Mucosa of gallbladder (tissue), 1 donor: Measurements from ENCODE around the gene DUSP21. TPM values are rescaled to one million over a fixed set of nuclear protein-coding genes. Genes with fewer than 3 reads are reported as not detected.
"Not testable (repeated sequence)": the region's sequence is repeated elsewhere in the genome, so short reads cannot be mapped to it uniquely, and the experiment has no call there.

Source experiments
- DNase-seq: peaks from one replicate; pipeline ENCODE4 v3.0.0-alpha.2; 2020; ENCODE audit warnings: low spot score
- total RNA-seq: library from RNA; stranded (reverse); gene quantifications from one replicate; pipeline ENCODE4 v1.2.1, GENCODE V29; 2021
- donor health status: DM: no; HTN: no; CAD: no.

DUSP21 gene
- not detected for total RNA-seq

DNA sequence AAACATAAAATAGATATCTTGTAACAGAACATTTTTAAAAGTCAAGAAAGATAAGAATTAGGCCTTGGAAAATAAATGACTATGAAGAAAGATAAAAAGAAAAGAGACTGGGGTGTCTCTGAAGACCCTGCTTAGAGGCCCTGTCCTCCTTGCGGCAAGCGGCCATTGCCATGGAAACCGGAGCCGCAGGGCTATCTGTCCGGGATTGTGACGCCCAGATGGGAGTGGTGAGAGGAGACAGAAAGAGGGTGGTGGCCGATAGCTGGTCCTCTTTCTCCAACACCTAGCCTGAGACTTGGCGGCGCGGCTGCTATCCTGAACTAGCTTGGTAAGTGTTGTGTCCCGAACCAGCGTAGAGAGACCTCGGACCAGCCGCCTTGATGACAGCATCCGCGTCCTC is at the start of gene DUSP21:
DUSP21 (plus strand) TSS at position 269 of the 400 bp plus-strand sequence; CDS start at position 381, 112 bp downstream.
- no peak for DNase-seq

DNA sequence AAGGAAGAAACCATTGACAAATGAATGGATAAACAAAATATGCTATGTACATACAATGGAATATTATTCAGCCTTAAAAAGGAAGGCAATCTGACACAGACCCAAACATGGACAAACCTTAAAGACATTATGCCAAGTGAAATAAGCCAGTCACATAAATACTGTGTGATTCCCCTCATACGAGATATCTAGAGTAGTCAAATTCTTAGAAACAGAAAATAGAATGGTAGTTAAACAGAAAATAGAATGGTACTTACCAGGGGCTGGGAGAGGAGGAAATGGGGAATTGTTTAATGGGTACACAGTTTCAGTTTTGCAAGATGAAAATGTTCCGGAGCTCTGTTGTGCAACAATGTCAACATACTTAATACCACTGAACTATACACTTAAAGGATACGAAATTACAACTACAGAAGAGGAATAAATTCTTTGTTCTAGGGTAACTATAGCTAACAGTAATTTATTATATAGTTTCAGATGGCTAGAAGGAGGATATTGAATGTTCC is 47.8 kb upstream of the DUSP21 start:
- no peak for DNase-seq

DNA sequence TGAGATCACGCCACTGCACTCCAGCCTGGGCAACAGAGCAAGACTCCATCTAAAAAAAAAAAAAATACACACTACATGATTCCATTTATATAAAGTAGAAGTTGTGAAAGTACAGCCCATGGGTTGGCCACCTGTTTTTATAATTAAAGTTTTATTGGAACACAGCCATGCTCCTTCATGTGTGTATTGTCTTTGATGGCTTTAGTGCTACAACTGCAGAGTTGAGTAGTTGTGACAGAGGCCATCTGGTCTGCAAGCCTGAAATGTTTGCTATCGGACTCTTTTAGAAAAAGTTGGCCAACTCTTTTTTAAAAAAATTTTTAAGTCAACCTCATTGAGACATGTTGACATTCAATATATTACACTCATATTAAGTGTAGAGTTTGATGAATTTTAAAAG is 41.2 kb upstream of the DUSP21 start:
- DNase-seq = no peak

DNA sequence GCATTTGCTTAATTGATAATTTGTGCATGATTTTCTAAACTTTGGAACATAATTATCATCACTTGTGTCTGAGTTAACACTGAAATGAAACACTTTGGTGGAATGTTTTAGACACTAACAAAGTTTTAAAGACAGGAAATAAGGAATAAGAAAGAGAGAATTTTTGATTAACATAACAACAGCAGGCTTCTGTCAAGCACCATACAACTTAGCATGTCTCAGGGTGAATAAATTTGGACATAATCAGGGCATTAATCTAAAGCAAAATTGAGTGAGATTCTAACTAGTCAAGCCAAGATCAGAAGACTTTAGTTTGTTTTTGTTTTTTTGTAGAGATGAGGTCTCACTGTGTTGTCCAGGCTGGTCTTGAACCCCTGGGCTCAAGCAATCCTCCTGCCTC is 28.1 kb upstream of the DUSP21 start:
- DNase-seq = no peak

DNA sequence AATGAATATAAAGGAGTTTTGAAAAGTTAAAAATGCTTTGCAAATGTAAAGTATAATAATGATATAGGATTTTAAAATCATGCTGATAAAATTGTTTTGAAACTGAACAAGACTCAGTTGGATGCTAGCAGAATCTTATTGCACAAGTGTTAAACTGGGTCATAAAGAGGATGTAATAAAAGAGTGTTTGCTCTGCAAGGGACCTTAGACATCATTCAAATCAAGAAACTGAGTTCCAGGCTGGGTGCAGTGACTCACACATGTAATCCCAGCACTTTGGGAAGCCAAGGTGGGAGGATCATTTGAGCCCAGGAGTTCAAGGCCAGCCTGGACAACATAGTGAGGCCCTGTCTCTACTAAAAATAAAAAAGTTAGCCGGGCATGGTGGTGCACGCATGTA is 27.5 kb upstream of the DUSP21 start:
- DNase-seq = no peak

DNA sequence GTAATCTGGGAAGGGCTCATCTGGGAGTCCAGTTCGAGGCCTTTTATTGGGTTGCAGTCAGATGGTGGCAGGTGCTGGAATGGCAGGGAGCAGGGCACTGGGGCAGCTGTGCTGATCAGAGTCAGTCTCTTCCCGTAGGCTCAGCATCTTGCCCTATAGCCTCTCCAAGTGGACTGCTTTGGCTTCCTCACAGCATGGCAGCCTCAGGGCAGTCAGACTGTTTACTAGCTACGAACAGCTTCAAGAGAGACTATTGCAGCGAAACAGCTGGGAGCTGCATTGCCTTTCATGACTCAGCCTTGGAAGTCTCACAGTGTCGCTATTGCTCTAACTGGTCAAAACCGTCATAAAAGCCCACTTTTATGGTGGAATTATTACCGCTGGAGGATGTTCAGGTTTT is 26.8 kb upstream of the DUSP21 start:
- no peak for DNase-seq

DNA sequence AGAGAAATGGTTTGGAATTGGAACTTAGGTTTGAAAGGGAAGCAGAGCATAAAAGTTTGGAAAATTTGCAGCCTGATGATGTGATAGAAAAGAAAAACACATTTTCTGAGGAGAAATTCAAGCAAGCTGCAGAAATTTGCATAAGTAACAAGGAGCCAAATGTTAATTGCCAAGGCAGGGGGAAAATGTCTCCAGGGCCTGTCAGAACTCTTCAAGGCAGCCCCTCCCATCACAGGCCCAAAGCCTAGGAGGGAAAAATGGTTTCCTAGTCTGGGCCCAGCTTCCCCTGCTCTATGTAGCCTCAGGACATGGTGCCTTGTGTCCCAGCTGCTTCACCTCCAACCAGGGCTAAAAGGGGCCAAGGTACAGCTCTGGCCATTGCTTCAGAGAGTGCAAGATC is 21.2 kb upstream of the DUSP21 start:
- no peak for DNase-seq

DNA sequence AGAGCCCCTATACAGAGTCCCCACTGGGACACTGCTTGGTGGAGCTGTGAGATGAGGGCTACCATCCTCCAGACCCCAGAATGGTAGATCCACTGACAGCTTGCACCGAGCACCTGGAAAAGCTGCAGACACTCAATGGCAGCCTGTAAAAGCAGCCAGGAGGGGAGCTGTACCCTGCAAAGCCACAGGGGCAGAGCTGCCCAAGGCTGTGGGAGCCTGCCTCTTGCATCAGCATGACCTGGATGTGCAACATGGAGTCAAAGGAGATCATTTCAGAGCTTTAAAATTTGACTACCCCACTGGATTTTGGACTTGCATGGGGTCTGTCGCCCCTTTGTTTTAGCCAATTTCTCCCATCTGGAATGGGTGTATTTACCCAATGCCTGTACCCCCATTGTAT is 20.6 kb upstream of the DUSP21 start:
- not testable (repeated sequence) for DNase-seq

DNA sequence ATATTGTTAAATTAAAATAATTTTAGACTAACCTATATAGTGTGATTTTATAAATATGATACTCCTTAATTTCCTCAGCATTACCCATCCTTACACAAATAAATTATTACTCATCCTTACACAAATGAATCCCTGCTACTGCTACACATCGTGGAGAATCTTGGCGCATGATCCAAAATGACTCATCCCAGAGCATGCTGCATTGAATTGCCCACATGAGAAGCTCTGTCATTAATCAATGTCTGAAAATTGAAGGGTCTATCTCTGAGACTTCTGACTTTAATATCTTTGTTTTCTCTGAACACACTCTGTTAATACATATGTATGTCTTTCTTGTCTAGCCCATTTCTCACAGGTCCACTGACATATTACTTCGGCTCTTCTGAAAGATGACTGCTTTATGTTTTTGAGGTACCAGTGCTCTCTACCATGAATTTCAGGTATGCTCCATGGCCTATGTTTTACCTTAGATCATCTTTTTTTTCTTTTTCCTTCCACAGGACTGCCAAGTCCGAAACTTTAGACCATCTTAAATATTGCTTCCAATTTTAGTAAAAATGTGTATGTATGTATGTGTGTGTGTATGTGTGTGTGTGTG is 15.7 kb upstream of the DUSP21 start:
- DNase-seq = peak; percentile 14

DNA sequence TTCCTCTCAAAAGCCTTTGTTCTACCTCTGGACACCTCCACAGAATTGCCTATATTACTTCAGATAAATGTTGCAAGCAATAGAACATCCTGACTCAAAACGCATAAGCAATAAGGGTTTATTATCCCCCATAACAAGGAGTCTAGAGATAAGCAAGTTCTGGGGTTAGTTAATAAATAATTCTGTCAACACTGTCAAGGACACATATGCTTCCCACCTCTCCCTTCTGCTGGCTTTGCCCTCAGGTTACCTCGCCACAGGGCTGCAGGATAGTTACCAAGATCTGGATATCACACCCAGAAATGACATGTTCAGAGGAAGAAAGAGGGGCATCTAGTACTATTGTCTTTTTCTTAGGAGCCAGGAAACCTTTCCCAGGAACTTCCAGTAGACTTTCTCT is 14.0 kb upstream of the DUSP21 start:
- no peak for DNase-seq

DNA sequence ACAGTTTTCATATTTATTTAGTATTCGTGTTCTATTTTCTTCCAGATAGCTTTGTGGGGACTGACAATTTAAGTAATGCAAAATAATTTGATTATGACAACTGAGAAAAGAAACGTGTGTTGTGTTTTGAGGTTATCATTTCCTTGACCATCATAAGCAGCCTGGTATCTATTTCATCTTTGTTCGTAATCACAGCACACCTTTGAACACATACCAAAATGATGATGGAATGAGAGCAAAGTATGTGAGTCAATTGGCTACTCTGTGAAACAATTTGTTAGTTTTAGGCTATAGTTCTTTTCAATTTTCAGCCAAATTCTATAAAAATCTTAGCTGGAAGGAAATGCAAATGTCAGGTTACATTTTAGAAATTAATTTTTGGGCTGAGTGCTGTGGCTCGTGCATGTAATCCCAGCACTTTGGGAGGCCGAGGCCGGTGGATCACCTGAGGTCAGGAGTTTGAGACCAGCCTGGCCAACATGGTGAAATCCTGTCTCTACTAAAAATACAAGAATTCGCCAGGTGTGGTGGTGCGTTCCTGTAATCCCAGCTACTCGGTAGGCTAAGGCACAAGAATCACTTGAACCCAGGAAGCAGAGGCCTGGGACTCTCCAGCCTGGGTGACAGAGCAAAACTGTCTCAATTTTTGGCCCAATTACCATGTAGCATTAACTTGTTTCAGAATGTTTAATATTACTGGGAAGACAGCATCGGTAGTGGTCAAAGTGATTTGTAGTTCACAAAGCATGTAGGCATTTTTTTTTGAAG is 1.1 kb upstream of the DUSP21 start:
- DNase-seq = no peak

DNA sequence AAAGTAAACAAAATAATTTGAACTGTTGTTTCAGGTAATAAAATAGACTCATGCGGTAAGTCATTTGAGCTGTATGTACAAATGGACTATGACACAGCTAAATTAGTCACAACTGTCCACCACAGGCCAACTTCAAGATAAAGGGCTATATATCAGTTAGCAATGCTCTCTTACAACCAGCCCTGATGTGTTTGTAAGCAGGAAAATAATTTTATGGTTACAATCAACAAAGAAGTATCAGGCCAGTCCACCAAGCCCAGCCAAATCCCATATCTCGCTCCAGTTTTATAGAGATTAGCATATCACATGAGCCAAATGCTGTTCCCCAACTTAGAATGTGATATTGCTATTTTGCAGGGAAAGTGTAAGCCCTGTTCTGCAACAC is 511 bp upstream of the DUSP21 start:
- no peak for DNase-seq

DNA sequence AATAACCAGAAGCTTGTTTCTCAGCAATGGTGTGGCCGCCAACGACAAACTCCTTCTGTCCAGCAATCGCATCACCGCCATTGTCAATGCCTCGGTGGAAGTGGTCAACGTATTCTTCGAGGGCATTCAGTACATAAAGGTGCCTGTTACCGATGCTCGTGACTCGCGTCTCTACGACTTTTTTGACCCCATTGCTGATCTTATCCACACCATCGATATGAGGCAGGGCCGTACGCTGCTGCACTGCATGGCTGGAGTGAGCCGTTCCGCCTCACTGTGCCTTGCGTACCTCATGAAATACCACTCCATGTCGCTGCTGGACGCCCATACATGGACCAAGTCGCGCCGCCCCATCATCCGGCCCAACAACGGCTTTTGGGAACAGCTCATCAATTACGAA is 383 bp downstream of the DUSP21 start:
- DNase-seq = no peak

DNA sequence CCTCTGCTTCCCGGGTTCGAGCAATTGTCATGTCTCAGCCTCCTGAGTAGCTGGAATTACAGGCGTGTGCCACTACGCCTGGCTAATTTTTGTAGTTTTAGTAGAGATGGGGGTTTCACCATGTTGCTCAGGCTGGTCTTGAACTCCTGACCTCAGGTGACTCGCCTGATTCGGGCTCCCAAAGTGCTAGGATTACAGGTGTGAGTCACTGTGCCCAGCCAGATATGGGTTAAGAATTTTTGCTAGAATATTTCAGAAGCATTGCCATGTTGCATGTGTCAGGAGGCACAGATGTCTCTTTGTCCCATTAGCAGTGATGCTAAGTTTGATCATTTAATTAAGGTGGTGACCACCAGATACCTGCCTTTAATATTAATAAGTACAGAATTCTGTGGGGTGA is 7.1 kb downstream of the DUSP21 start:
- DNase-seq = not testable (repeated sequence)

DNA sequence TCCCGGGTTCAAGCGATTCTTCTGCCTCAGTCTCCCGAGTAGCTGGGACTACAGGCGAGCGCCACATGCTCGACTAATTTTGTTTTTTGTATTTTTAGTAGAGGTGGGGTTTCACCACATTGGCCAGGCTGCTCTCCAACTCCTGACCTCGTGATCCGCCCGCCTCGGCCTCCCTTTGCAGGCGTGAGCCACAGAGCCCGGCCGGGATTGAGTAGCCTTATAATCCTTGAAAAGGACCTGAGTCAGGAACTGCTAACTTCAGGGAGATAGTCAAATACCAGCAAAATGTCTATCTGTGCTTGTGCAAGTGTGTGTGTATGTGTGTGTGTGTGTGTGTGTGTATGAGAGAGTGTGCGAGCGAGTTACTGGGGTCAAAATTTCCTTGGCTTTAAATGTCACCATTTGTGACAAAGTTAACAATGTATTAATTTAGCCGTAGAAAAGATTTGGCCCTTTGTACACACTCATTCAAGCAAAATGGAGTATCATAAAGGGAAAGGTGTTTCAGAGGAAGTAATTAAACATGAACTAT is 27.4 kb downstream of the DUSP21 start:
- DNase-seq = no peak

DNA sequence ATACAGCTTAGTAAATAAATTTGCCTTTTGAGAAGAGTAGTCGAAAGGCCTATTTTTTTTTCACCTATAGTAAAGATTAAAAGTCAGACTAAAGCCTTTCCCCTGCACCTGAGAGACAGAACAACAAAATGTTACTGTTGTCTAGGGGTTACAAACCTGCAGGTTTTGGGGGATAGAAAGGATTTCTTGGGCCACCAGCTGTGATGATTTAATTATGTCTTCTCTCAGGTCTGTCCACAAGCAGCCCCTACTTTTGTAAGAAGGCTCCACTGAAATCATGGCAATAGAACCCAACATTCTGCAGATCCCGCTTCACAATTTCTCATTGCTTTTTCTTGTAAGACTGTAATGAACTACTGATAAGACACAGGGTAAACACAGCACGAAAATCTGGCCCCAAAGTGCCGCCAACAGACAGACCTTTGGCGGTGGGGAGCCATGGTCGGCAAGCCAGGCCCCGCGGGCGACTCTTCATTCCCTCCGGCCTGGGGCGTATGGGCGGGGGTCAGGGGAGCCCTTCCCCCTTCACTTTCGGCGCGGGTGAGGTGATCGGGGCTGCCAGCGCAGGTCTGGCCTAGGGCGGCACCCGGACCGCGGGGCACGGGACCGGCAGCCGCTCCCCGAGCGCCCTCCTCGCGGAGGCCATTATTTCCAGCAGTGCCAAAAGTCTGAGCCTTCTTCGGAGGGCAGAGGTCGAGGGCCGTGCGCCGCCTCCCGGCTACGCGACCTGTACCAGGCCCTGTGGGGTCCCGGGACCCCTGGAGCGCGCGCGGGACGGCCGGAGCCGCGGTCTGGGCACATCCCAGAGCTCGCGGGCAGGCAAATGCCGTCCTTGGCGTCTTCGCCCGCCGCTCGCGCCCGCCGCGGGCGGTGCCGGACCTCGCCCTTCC is 28.4 kb downstream of the DUSP21 start:
- no peak for DNase-seq

DNA sequence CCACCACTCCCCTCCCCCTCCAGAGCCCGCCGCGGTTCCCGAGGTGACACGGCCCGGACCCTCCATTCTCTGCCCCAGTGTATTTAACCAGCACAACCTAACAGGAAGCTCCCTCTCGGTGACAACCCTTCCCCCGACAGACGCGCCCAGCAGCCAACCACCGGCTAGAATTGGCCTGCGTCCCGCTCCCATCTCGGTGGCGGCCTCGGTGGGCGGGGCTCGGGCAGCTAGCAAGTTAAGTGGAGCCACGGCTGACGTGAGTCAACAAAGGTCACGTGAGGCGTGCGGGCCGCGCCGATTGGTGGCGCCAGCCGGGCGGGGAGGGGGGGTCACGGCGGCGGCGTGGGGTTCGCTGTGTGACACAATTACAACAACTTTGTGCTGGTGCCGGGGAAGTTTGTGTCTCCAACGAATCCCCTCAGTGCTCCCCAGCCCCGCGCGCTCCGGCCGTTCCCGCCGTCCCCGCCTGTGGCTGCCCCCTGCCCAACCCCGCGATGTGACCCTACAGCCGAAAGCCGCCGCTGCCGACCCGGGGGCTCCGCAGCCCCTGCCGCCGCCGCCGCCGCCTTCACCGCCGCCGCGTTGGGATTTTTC is 29.1 kb downstream of the DUSP21 start, which contains the start of gene KDM6A:
KDM6A (plus strand) TSS at position 368 of the 594 bp plus-strand sequence. CDS start 364 bp downstream, outside the sequence.
- peak; percentile 100 for DNase-seq

DNA sequence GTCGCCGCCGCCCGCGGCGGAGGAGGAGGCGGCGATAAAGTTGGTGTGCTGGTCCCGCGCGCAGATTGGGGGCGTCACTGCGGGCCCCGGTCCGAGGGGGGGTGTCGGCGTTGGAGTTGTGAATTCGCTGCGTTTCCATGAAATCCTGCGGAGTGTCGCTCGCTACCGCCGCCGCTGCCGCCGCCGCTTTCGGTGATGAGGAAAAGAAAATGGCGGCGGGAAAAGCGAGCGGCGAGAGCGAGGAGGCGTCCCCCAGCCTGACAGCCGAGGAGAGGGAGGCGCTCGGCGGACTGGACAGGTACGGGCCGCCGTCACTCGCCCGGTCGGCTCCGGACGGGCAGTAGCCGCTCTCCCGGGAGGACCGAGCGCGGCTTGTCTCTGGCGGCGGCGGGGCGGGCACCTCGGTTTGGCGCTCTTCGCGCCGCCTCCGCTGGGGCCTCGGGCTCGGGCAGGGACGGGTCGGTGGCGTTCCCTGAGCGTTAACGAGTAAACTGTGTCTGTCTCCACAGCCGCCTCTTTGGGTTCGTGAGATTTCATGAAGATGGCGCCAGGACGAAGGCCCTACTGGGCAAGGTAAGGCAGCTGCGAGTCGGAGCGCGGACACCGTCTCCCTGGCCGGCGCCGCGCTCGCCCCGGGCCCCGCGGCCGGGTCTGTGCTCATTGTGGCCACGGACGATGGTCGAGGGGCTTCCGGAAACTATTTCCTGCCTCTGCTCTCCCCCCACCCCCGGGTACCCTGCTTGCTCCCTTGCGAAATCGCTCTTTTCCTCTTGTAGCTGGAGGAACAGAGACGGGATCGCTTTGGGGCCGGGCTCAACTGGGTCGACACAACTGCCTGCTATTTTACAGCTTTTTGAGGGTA is 29.8 kb downstream of the DUSP21 start:
- DNase-seq = peak; percentile 59

DNA sequence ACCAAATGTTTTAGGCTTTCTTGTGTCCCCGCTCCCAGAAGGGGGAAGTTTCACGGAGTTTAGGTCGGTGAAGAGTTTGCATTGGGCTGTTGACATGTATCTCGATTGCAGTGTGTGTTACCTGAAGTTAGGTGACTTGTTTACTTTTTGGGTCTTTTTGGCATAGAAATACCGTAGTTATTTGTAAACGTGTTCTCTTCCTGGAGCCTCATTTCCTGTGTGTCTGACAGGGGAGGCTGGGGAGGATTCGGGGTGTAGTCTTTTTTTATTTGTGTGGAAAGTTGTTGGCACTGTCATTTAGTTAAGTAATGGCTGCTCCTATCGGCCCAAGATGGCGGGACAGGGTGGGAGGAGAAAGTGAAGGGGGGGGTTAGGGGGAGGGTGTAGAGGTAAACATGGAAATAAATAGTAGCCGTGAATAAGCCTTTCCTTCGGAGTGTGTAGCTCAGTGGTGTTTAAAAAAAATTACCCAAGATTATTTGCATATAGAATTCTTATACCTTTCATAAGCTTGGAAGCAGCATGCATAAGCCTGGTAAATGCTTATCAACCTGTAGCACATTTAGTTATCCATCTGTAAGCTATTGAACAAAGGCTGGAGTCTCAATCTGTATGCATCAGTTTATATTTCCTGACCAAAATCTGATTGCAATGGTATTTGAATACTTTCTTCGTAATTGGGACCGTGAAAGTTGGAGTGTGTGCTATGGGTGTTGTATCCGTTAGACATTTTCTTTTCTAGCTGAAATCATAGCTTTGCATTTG is 30.8 kb downstream of the DUSP21 start:
- DNase-seq = no peak

DNA sequence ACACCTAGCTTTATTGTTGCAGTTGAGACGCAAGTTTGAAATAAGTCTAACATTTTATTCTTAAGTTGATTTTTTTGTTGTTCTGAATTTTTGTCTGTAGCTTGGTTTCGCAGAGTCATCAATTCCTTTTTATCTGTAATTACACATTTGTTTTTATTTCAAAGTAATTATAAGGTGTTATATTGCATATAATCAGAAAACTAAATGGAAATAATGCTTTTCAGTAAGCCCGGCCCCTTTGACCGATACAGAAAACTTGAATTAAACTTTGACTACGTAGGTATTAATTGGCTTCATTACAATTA is 31.3 kb downstream of the DUSP21 start:
- no peak for DNase-seq
